ENCODE measurements around the gene TNIK. TPM values are rescaled to one million over a fixed set of nuclear protein-coding genes. Genes with fewer than 3 reads are reported as not detected.
"Not testable (repeated sequence)": the region's sequence is repeated elsewhere in the genome, so short reads cannot be mapped to it uniquely, and the experiment has no call there.

The TNIK gene
- total RNA-seq, 2 experiments from 2014 or later, result 27.0 to 28.8 TPM

GRCh38 chr3:171378586-171378985 lies 81.6 kb downstream of the TNIK start:
- Mint-ChIP-seq H3K27ac (no peak overlapping the region), H3K4me3 (no peak overlapping the region), H3K36me3 (ENCODE audit: low read depth) (no peaks in the 10 kb centered on the region), H3K4me1 (ENCODE audit: low read depth) (peaks cover 28% of the 10 kb centered on the region), H3K27me3 (ENCODE audit: low read depth) (no peaks in the 10 kb centered on the region), H3K9me3 (no peaks in the 10 kb centered on the region)
- CTCF ChIA-PET, result no interaction called here
- intact Hi-C loops (cut with micrococcal nuclease), result no loop called here
- DNase-seq, result no peak

- DNase-seq, result no peak
- Mint-ChIP-seq H3K9me3 (no peaks in the 10 kb centered on the region), H3K36me3 (ENCODE audit: low read depth) (no peaks in the 10 kb centered on the region), H3K27ac (no peak overlapping the region), H3K27me3 (ENCODE audit: low read depth) (no peaks in the 10 kb centered on the region), H3K4me1 (ENCODE audit: low read depth) (peaks cover 22% of the 10 kb centered on the region), H3K4me3 (no peak overlapping the region)
- intact Hi-C loops (cut with micrococcal nuclease), result no loop called here
- CTCF ChIA-PET, result interaction anchor here (0.8 kb wide), 1 partner anchor 209 kb away, joined by 3 read pairs; no protein-coding TSS in a partner anchor
Measured at GRCh38 chr3:171377859-171378258, 82.3 kb downstream of the TNIK start.

GRCh38 chr3:171376596-171376947 lies 83.6 kb downstream of the TNIK start:
- CTCF ChIA-PET, result no interaction called here
- Mint-ChIP-seq H3K4me1 (ENCODE audit: low read depth) (peaks cover 26% of the 10 kb centered on the region), H3K9me3 (no peaks in the 10 kb centered on the region), H3K27ac (no peak overlapping the region), H3K4me3 (no peak overlapping the region), H3K36me3 (ENCODE audit: low read depth) (no peaks in the 10 kb centered on the region), H3K27me3 (ENCODE audit: low read depth) (no peaks in the 10 kb centered on the region)
- intact Hi-C loops (cut with micrococcal nuclease), result no loop called here
- DNase-seq, result no peak

DNA sequence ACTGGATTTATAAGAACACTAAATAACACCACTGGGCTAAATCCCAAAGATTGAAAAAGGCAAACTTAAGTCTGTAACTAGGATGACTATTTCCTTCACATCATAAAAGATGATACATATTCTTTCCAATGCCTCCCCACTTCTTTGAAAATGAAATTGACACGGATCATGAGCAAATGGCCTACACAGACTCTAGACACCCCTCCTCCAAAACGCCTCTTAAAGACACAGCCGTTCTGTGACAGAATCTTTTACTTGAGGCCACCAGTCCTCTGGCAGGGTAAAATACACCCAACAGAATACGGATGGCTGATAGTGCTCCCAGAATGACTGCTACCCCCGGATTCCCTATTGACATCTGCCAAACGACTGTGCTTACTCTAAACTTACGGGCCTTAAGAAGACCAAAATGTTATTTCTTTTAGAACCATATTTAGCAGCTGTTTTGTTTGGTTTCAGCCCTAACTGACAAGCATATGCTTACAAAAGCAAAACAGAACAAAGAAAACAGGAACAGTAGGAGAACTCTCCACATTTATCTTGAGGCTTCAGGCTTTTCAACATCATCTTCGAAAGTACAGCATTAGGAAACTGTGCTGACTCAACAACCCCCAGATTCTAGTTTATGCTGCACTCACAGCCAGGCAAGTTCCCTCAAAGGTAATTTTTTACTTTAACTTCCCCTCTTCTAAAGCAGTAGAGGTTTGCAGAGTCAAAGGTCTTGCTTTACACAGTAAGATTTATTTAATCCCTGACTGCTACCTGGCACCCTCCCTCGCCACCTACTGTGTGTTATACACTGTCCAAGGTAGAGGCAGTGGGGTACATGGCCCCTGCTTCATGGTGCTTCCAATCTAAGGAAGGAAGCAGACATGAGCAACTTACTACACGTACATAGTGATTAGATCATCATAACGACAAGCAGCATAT lies 84.3 kb downstream of the TNIK start:
- no peak overlapping the region for H3K4me3 Mint-ChIP-seq
- H3K36me3 Mint-ChIP-seq (ENCODE audit: low read depth), result peaks cover 3% of the 10 kb centered on the region
- no peak for DNase-seq
- H3K9me3 Mint-ChIP-seq, result no peaks in the 10 kb centered on the region
- intact Hi-C loops (cut with micrococcal nuclease), result no loop called here
- H3K4me1 Mint-ChIP-seq (ENCODE audit: low read depth), result peaks cover 31% of the 10 kb centered on the region
- no peak overlapping the region for H3K27ac Mint-ChIP-seq
- CTCF ChIA-PET, result interaction anchor here (0.7 kb wide), 1 partner anchor 117 kb away, joined by 3 read pairs; no protein-coding TSS in a partner anchor
- H3K27me3 Mint-ChIP-seq (ENCODE audit: low read depth), result no peaks in the 10 kb centered on the region

DNA sequence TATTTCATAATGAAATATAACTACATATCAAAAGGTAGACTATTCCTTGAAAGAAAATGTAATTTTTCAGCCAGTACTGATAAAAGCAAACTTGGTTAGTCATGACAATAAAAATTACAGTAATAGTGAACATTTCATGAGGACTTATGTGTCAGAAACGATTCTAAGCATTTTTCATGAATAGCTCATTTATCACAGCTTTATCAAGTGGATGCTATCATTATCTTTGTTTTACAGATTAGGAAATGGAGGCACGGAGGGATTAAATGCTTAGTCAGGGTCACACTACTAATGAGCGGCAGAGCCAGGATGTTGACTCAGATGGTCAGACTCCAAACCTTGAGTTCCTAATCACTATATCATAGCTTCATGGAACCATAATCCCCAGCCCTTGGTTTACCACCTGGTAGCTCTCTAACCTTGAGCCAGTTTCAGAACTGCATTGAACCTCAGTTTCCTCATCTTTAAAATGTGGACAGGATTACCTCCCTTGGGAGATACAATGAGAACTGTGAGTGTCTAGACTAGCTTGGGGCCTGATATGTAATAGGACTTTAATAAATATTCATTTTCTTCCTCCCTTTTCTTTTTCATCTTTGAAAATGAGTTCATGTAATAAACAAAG lies 85.4 kb downstream of the TNIK start:
- H3K36me3 Mint-ChIP-seq (ENCODE audit: low read depth), result peaks cover 3% of the 10 kb centered on the region
- no peak for DNase-seq
- peaks cover 34% of the 10 kb centered on the region for H3K4me1 Mint-ChIP-seq (ENCODE audit: low read depth)
- intact Hi-C loops (cut with micrococcal nuclease), result no loop called here
- H3K4me3 Mint-ChIP-seq, result no peak overlapping the region
- no peaks in the 10 kb centered on the region for H3K9me3 Mint-ChIP-seq
- CTCF ChIA-PET, result interaction anchor here (0.7 to 0.8 kb wide), 2 partner anchors 46 to 116 kb away, joined by 3 read pairs; no protein-coding TSS in a partner anchor
- no peaks in the 10 kb centered on the region for H3K27me3 Mint-ChIP-seq (ENCODE audit: low read depth)
- H3K27ac Mint-ChIP-seq, result no peak overlapping the region

GRCh38 chr3:171374260-171374659 lies 85.9 kb downstream of the TNIK start:
- peaks cover 38% of the 10 kb centered on the region for H3K4me1 Mint-ChIP-seq (ENCODE audit: low read depth)
- no peak for DNase-seq
- H3K4me3 Mint-ChIP-seq, result no peak overlapping the region
- H3K36me3 Mint-ChIP-seq (ENCODE audit: low read depth), result peaks cover 5% of the 10 kb centered on the region
- CTCF ChIA-PET, result interaction anchor here (0.9 kb wide), 1 partner anchor 107 kb away, joined by 3 read pairs; no protein-coding TSS in a partner anchor
- no peaks in the 10 kb centered on the region for H3K27me3 Mint-ChIP-seq (ENCODE audit: low read depth)
- H3K27ac Mint-ChIP-seq, result no peak overlapping the region
- intact Hi-C loops (cut with micrococcal nuclease), result no loop called here
- H3K9me3 Mint-ChIP-seq, result no peaks in the 10 kb centered on the region

DNA sequence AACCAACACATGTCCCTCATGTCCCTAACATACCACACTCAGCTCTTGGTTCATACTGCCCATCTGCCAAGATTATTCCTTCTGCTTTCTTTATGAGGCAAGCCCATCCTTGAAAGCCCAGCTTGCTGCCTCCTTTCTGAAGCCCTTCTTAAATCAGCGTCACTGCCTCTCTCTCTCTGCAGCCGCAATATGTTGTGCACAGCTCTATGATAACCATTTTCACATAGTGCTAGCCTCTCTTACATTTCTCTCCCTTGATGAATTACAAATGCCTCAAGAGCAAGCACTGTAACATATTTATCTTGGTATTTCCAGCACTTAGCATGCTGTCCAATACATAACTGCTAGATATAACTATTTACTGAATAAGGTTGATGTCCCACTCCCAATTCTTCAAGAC lies 86.5 kb downstream of the TNIK start:
- CTCF ChIA-PET, result interaction anchor here (0.9 kb wide), 1 partner anchor 107 kb away, joined by 3 read pairs; no protein-coding TSS in a partner anchor
- no peak for DNase-seq
- no peak overlapping the region for H3K4me3 Mint-ChIP-seq
- H3K27ac Mint-ChIP-seq, result no peak overlapping the region
- H3K4me1 Mint-ChIP-seq (ENCODE audit: low read depth), result peaks cover 42% of the 10 kb centered on the region
- no peaks in the 10 kb centered on the region for H3K9me3 Mint-ChIP-seq
- intact Hi-C loops (cut with micrococcal nuclease), result no loop called here
- peaks cover 10% of the 10 kb centered on the region for H3K36me3 Mint-ChIP-seq (ENCODE audit: low read depth)
- no peaks in the 10 kb centered on the region for H3K27me3 Mint-ChIP-seq (ENCODE audit: low read depth)

GRCh38 chr3:171372694-171373093 lies 87.5 kb downstream of the TNIK start:
- intact Hi-C loops (cut with micrococcal nuclease), result no loop called here
- DNase-seq, result no peak
- CTCF ChIA-PET, result no interaction called here
- Mint-ChIP-seq H3K27ac (no peak overlapping the region), H3K4me1 (ENCODE audit: low read depth) (peaks cover 40% of the 10 kb centered on the region), H3K36me3 (ENCODE audit: low read depth) (peaks cover 10% of the 10 kb centered on the region), H3K27me3 (ENCODE audit: low read depth) (no peaks in the 10 kb centered on the region), H3K9me3 (no peaks in the 10 kb centered on the region), H3K4me3 (no peak overlapping the region)

DNA sequence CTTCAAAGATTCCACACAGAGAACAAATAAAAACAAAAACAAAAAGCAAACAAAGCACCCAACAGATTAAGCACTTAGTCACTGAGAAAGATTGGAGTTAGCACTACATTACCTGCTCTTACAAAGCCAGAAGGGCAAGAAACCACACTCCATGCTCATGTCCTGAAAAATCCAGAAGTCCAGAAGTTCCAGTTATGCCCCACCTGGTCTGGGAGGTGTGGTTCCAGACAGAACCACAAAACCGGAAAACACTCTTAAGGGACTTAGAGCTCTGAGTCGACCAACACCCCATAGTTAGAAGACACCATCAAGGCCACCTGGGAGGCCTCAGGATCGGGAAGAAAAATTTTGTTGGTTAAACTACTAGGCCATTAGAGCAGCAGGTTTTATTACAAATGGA lies 88.9 kb downstream of the TNIK start:
- H3K27me3 Mint-ChIP-seq (ENCODE audit: low read depth), result no peaks in the 10 kb centered on the region
- H3K9me3 Mint-ChIP-seq, result no peaks in the 10 kb centered on the region
- CTCF ChIA-PET, result no interaction called here
- no peak overlapping the region for H3K4me3 Mint-ChIP-seq
- no peak overlapping the region for H3K27ac Mint-ChIP-seq
- H3K36me3 Mint-ChIP-seq (ENCODE audit: low read depth), result peaks cover 10% of the 10 kb centered on the region
- H3K4me1 Mint-ChIP-seq (ENCODE audit: low read depth), result peaks cover 35% of the 10 kb centered on the region
- intact Hi-C loops (cut with micrococcal nuclease), result no loop called here
- no peak for DNase-seq

- peaks cover 40% of the 10 kb centered on the region for H3K4me1 Mint-ChIP-seq (ENCODE audit: low read depth)
- no peaks in the 10 kb centered on the region for H3K27me3 Mint-ChIP-seq (ENCODE audit: low read depth)
- no peaks in the 10 kb centered on the region for H3K9me3 Mint-ChIP-seq
- intact Hi-C loops (cut with micrococcal nuclease), result no loop called here
- no peak for DNase-seq
- H3K4me3 Mint-ChIP-seq, result no peak overlapping the region
- CTCF ChIA-PET, result interaction anchor here (1.1 to 1.6 kb wide), 2 partner anchors 10 to 20 kb away, joined by 4 read pairs; no protein-coding TSS in a partner anchor
- H3K36me3 Mint-ChIP-seq (ENCODE audit: low read depth), result peaks cover 10% of the 10 kb centered on the region
- H3K27ac Mint-ChIP-seq, result no peak overlapping the region
Measured at GRCh38 chr3:171369156-171369555, 91.0 kb downstream of the TNIK start.

DNA sequence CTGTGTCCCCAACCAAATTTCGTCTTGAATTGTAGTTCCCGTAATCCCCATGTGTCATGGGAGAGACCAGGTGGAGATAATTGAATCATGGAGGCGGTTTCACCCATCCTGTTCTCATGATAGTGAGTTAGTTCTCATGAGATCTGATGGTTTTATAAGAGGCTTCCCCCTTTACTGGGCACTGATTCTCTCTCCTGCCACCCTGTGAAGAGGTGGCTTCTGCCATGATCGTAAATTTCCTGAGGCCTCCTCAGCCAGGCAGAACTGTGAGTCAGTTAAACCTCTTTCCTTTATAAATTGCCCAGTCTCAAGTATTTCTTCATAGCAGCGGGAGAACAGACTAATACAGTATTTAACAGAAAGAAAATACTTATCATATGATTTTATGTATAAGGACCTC lies 93.5 kb downstream of the TNIK start:
- Mint-ChIP-seq H3K36me3 (ENCODE audit: low read depth) (peaks cover 10% of the 10 kb centered on the region), H3K4me1 (ENCODE audit: low read depth) (peaks cover 51% of the 10 kb centered on the region)
- DNase-seq; intact Hi-C loops (cut with micrococcal nuclease); H3K4me3 Mint-ChIP-seq; H3K27ac Mint-ChIP-seq; H3K9me3 Mint-ChIP-seq; H3K27me3 Mint-ChIP-seq (ENCODE audit: low read depth): not testable (repeated sequence)
- CTCF ChIA-PET, result interaction anchor here (1.2 kb wide), 1 partner anchor 81 kb away, joined by 4 read pairs; no protein-coding TSS in a partner anchor

DNA sequence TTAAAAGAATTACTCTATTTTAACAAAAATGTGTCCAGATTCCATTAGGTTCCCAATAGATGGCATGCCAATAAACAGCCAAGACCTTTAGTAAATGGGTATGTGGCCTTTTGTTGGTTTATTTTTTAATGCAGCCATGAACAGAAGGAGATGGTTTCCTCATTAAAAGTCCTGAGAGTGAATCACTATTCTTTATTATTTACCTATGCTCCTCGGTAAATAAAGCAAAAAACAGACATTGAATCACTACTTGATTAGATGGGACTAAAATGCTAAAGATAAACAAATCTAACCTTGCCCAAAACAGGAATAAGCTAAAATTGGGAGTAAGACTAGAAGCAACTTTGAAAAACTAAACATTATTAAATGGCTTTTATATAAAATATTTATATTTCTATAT lies 94.2 kb downstream of the TNIK start:
- Mint-ChIP-seq H3K9me3 (no peaks in the 10 kb centered on the region), H3K27ac (no peak overlapping the region), H3K4me3 (no peak overlapping the region), H3K36me3 (ENCODE audit: low read depth) (peaks cover 8% of the 10 kb centered on the region), H3K27me3 (ENCODE audit: low read depth) (no peaks in the 10 kb centered on the region), H3K4me1 (ENCODE audit: low read depth) (peaks cover 49% of the 10 kb centered on the region)
- intact Hi-C loops (cut with micrococcal nuclease), result no loop called here
- DNase-seq, result no peak
- CTCF ChIA-PET, result no interaction called here
